Kidney (tissue), 14 donors: ENCODE results near the gene DUSP2. TPM values are rescaled to one million over a fixed set of nuclear protein-coding genes. Genes with fewer than 3 reads are reported as not detected.

Source experiments
- DNase-seq, 5 donors: peaks; one replicate each; pipeline ENCODE4 v3.0.0-alpha.2; 2013 to 2020
- FAIRE-seq: peaks from 2 replicates; lab custom pipeline; 2012; peaks lifted over from hg19 to GRCh38; lab: Jason Lieb, UNC
- H3K27ac ChIP-seq, 2 donors: one replicate each; pipeline ENCODE4 v1.7.0; 2013; ENCODE audit warnings: low read depth in 2 of 2, low read length in 2 of 2, inconsistent platforms in 1 of 2
- H3K27me3 ChIP-seq: one replicate; pipeline ENCODE4 v1.7.1; 2013; ENCODE audit warnings: low read length, inconsistent platforms; ENCODE audit not compliant: control insufficient read depth, insufficient read depth
- H3K36me3 ChIP-seq, 3 donors: one replicate each; pipeline versions ENCODE4 v1.7.0 to v1.7.1; 2013; ENCODE audit warnings: low read length in 3 of 3, control low read depth in 1 of 3, inconsistent platforms in 1 of 3; ENCODE audit not compliant: insufficient read depth in 3 of 3, control insufficient read depth in 2 of 3
- H3K4me1 ChIP-seq, 3 donors: one replicate each; pipeline versions ENCODE4 v1.7.0 to v1.7.1; 2013; ENCODE audit warnings: low read length in 3 of 3, inconsistent platforms in 1 of 3, low read depth in 1 of 3; ENCODE audit not compliant: control insufficient read depth in 2 of 3, insufficient read depth in 2 of 3
- H3K4me3 ChIP-seq, 3 donors: one replicate each; pipeline versions ENCODE4 v1.7.0 to v1.8.1; 2013; ENCODE audit warnings: low read length in 3 of 3, control low read depth in 1 of 3, inconsistent platforms in 1 of 3
- H3K9ac ChIP-seq, 3 donors: one replicate each; pipeline versions ENCODE4 v1.7.0 to v1.7.1; 2013; ENCODE audit warnings: low read length in 3 of 3, control low read depth in 1 of 3, inconsistent platforms in 1 of 3
- H3K9me3 ChIP-seq, 3 donors: one replicate each; pipeline versions ENCODE4 v1.7.0 to v1.7.1; 2013; ENCODE audit warnings: low read length in 3 of 3, control low read depth in 1 of 3, inconsistent platforms in 1 of 3; ENCODE audit not compliant: control insufficient read depth in 2 of 3, insufficient read depth in 1 of 3
- intact Hi-C: fragments of 100-400 bp; cut with DNase I; formaldehyde crosslinking; loops from one replicate; pipeline ENCODE4 v1.11.1; 2022
- polyA plus RNA-seq: library from polyadenylated mRNA; stranded (reverse); fragments of 350-450 nt; fragmentation: Illumina TruSeq; extraction: RNeasy Lipid Tissue Mini Kit (QIAGEN cat#74804); gene quantifications from one replicate; pipeline ENCODE4 v1.2.3, GENCODE V29; 2014; ENCODE audit warnings: low read depth, low replicate concordance; ENCODE audit not compliant: insufficient read depth
- total RNA-seq: library from RNA; stranded (reverse); fragmentation: NEBNext Ultra II Directional; extraction: Animal tissue kit (Norgen Biotek cat#: 25700); gene quantifications from one replicate; pipeline ENCODE4 v1.2.1, GENCODE V29; 2021
- TF ChIP-seq, protein P1 (sequence below): IDR thresholded peaks from 3 replicates; pipeline ENCODE4 v1.5.1; 2012; ENCODE audit warnings: mild to moderate bottlenecking, moderate library complexity, borderline replicate concordance; ENCODE audit not compliant: insufficient read depth; ENCODE audit errors: extremely low read depth
- donor health status: control.
- donor health status: control.
- donor health status: control.
- donor health status: control.
- donor health status: control.
- donor health status: DM: yes; HTN: yes; CAD: no.
- donor health status: Normal renal cell carcinoma (clear cell type).

The DUSP2 gene
- total and polyA plus RNA-seq, 2 donors from 2014 or later, result 5.6 to 11.8 TPM

- TF ChIP-seq, protein P1, sequence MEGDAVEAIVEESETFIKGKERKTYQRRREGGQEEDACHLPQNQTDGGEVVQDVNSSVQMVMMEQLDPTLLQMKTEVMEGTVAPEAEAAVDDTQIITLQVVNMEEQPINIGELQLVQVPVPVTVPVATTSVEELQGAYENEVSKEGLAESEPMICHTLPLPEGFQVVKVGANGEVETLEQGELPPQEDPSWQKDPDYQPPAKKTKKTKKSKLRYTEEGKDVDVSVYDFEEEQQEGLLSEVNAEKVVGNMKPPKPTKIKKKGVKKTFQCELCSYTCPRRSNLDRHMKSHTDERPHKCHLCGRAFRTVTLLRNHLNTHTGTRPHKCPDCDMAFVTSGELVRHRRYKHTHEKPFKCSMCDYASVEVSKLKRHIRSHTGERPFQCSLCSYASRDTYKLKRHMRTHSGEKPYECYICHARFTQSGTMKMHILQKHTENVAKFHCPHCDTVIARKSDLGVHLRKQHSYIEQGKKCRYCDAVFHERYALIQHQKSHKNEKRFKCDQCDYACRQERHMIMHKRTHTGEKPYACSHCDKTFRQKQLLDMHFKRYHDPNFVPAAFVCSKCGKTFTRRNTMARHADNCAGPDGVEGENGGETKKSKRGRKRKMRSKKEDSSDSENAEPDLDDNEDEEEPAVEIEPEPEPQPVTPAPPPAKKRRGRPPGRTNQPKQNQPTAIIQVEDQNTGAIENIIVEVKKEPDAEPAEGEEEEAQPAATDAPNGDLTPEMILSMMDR, result no peak
- no peaks in the 10 kb centered on the region for H3K4me1 ChIP-seq
- no peak for FAIRE-seq
- H3K27me3 ChIP-seq, result no peaks in the 10 kb centered on the region
- no peak overlapping the region for H3K27ac ChIP-seq
- H3K4me3 ChIP-seq, result no peak overlapping the region
- H3K9me3 ChIP-seq, result no peaks in the 10 kb centered on the region
- H3K36me3 ChIP-seq, result no peaks in the 10 kb centered on the region
- DNase-seq, result peak in 1 of 5 donors; percentile 61
- intact Hi-C loops, result no loop called here
- no peak overlapping the region for H3K9ac ChIP-seq
These were observed 7.7 kb downstream of the DUSP2 start for GRCh38 chr2:96137321-96138178.

GRCh38 chr2:96136129-96136720 is 9.0 kb downstream of the DUSP2 start:
- no peaks in the 10 kb centered on the region for H3K36me3 ChIP-seq
- no peaks in the 10 kb centered on the region for H3K4me1 ChIP-seq
- H3K9me3 ChIP-seq, result no peaks in the 10 kb centered on the region
- FAIRE-seq, result no peak
- DNase-seq, result peak in 1 of 5 donors; percentile 35
- no peak overlapping the region for H3K9ac ChIP-seq
- H3K27me3 ChIP-seq, result no peaks in the 10 kb centered on the region
- no peak overlapping the region for H3K4me3 ChIP-seq
- intact Hi-C loops, result no loop called here
- no peak overlapping the region for H3K27ac ChIP-seq
- TF ChIP-seq, protein P1, result no peak

- Histone ChIP-seq H3K4me1 (no peaks in the 10 kb centered on the region), H3K9me3 (no peaks in the 10 kb centered on the region), H3K27me3 (no peaks in the 10 kb centered on the region), H3K4me3 (no peak overlapping the region), H3K27ac (no peak overlapping the region), H3K9ac (no peak overlapping the region), H3K36me3 (no peaks in the 10 kb centered on the region)
- intact Hi-C loops, result no loop called here
- DNase-seq (peak in 1 of 5 donors; percentile 51), FAIRE-seq (no peak)
- TF ChIP-seq, protein P1, result no peak
These were observed 9.6 kb downstream of the DUSP2 start for GRCh38 chr2:96135621-96136020.
